ENCODE data around the gene UTP25. TPM values are rescaled to one million over a fixed set of nuclear protein-coding genes. Genes with fewer than 3 reads are reported as not detected.

UTP25 gene
- total and polyA plus RNA-seq, 3 donors from 2014 or later: 4.0 to 7.7 (median 7.1) TPM

- peaks cover 17% of the 10 kb centered on the region for H3K4me1 ChIP-seq
- no peaks in the 10 kb centered on the region for H3K9me3 ChIP-seq
- intact Hi-C loops (cut with DNase I; ENCODE audit: low total_unique reads): no loop called here
- no peak overlapping the region for H3K4me3 ChIP-seq
- H3K27ac ChIP-seq: peak overlapping the region; percentile 21 to 22
- H3K36me3 ChIP-seq (ENCODE audit: low read depth, missing control alignments): no peaks in the 10 kb centered on the region
- WGBS, 2 donors: 49 to 56% methylated on average over 4 of the region's 4 CpGs
- peak; percentile 43 for DNase-seq
- TF ChIP-seq POLR2A (IDR thresholded peaks at IDR 0.05) (no peak), CTCF (IDR thresholded peaks at IDR 0.05) (no peak)
- no peaks in the 10 kb centered on the region for H3K27me3 ChIP-seq
Observed at GRCh38 chr1:209802117-209802779, 25.5 kb upstream of the UTP25 start.

- no peak for TF ChIP-seq POLR2A (IDR thresholded peaks at IDR 0.05)
- no peak for TF ChIP-seq CTCF (IDR thresholded peaks at IDR 0.05)
- no peak overlapping the region for H3K4me3 ChIP-seq
- intact Hi-C loops (cut with DNase I; ENCODE audit: low total_unique reads): no loop called here
Observed at GRCh38 chr1:209802780-209803152, 25.0 kb upstream of the UTP25 start.

GRCh38 chr1:209803568-209803967 is 24.2 kb upstream of the UTP25 start:
- Histone ChIP-seq H3K27ac (no peak overlapping the region), H3K27me3 (no peaks in the 10 kb centered on the region)

More at GRCh38 chr1:209802780-209803152, 25.0 kb upstream of the UTP25 start:
- 87 to 90% methylated on average over 4 of the region's 4 CpGs for WGBS, 2 donors
- no peaks in the 10 kb centered on the region for H3K27me3 ChIP-seq
- no peaks in the 10 kb centered on the region for H3K9me3 ChIP-seq
- H3K36me3 ChIP-seq (ENCODE audit: low read depth, missing control alignments): no peaks in the 10 kb centered on the region
- no peak overlapping the region for H3K27ac ChIP-seq
- no peak for DNase-seq
- peaks cover 17% of the 10 kb centered on the region for H3K4me1 ChIP-seq

GRCh38 chr1:209805341-209805781 is 22.4 kb upstream of the UTP25 start:
- Histone ChIP-seq H3K27me3 (no peaks in the 10 kb centered on the region), H3K9me3 (no peaks in the 10 kb centered on the region), H3K4me1 (peaks cover 17% of the 10 kb centered on the region), H3K36me3 (ENCODE audit: low read depth, missing control alignments) (no peaks in the 10 kb centered on the region), H3K27ac (no peak overlapping the region), H3K4me3 (peak overlapping the region; percentile 36 to 62)
- TF ChIP-seq CTCF (IDR thresholded peaks at IDR 0.05): no peak
- TF ChIP-seq POLR2A (IDR thresholded peaks at IDR 0.05): no peak
- DNase-seq: no peak
- intact Hi-C loops (cut with DNase I; ENCODE audit: low total_unique reads): no loop called here
- WGBS, 2 donors: 41 to 48% methylated on average over 15 to 19 of the region's 19 CpGs

More at GRCh38 chr1:209803568-209803967, 24.2 kb upstream of the UTP25 start:
- no peak overlapping the region for H3K4me3 ChIP-seq
- peaks cover 17% of the 10 kb centered on the region for H3K4me1 ChIP-seq
- no peak for DNase-seq
- no peaks in the 10 kb centered on the region for H3K9me3 ChIP-seq
- intact Hi-C loops (cut with DNase I; ENCODE audit: low total_unique reads): no loop called here
- H3K36me3 ChIP-seq (ENCODE audit: low read depth, missing control alignments): no peaks in the 10 kb centered on the region
- 85 to 88% methylated on average over 1 of the region's 1 CpG for WGBS, 2 donors
- TF ChIP-seq CTCF (IDR thresholded peaks at IDR 0.05): no peak

Data from testis (tissue), 3 donors.